ENCODE data around the gene ERV3-1. TPM values are rescaled to one million over a fixed set of nuclear protein-coding genes. Genes with fewer than 3 reads are reported as not detected.

The ERV3-1 gene
- 5.0 and 6.5 TPM in 2 replicates for polyA plus RNA-seq

GRCh38 chr7:65006094-65006992 is at the start of gene ERV3-1:
Gene ERV3-1 (minus strand): TSS chr7:65006687. CDS start chr7:64993026, 13,661 bp downstream.

GRCh38 chr7:64990936-64991335 is 15.6 kb downstream of the ERV3-1 start, which contains the start of gene ZNF117:
Gene ZNF117 (minus strand): TSS chr7:64991036.

Other genes starting within 250 kb of the ERV3-1 start
- 41.3 and 42.4 TPM in 2 replicates for gene ZNF138, start 212.3 kb downstream of the ERV3-1 start, polyA plus RNA-seq
- 5.7 and 8.3 TPM in 2 replicates for gene ZNF273, start 103.4 kb downstream of the ERV3-1 start, polyA plus RNA-seq
- gene ZNF117, start 15.7 kb downstream of the ERV3-1 start, polyA plus RNA-seq: 8.8 and 23.2 TPM in 2 replicates

All from Purkinje cell (primary cell).